ENCODE measurements around the gene CISTR.
"Not testable (repeated sequence)": the region's sequence is repeated elsewhere in the genome, so short reads cannot be mapped to it uniquely, and the experiment has no call there.

CISTR gene

DNA sequence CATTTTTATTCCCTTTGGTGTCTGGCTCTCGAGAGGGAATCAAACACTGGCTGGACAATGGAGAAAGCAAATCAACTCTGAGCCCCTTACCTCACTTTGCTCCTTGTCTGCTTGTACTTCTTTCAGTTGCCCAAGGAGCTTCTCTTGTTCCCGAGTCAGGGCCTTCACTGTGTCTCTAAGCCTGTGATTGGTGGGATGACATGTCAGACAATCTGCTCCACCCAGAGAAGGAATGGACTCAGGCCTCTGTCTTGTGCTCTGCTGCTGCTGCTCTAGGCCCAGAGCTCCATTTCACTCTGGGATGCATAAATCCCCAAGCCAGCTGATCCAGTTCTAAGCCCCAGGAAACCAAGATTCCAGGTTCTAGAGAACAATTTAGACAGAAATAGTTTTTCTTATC is 32.1 kb downstream of the CISTR start:
- no peak for DNase-seq (ENCODE audit: low read depth)

DNA sequence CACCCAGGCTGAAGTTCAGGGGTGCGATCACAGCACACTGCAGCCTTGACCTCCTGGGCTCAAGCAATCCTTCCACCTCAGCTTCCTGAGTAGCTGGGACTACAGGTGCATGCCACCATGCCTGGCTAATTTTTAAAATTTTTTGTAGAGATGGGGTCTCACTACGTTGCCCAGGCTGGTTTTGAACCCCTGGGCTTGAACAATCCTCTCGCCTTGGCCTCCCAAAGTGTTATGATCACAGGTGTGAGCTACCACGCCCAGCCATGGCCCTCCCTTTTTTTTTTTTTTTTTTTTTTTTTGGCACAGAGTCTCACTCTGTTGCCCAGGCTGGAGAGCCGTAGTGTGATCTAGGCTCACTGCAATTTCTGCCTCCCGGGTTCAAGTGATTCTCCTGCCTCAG is 33.2 kb downstream of the CISTR start:
- DNase-seq (ENCODE audit: low read depth): not testable (repeated sequence)

DNA sequence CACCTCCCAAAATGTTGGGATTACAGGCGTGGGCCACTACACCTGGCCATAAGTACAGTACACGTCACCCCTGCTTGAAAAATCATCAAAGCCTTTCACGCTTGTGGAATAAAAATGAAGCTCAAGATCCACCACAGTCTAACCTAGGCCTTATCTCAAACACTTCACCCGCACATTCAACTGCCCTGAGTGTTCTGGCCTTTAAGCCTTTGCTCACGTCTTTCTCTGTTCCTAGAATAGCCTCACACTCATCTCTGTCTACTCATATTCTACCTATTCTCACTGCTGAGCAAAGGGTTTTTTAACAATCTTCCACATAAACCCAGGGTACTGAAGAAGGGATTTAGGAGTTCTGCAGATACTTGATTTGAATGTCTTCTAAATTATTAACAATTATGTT is 34.5 kb downstream of the CISTR start:
- no peak for DNase-seq (ENCODE audit: low read depth)

DNA sequence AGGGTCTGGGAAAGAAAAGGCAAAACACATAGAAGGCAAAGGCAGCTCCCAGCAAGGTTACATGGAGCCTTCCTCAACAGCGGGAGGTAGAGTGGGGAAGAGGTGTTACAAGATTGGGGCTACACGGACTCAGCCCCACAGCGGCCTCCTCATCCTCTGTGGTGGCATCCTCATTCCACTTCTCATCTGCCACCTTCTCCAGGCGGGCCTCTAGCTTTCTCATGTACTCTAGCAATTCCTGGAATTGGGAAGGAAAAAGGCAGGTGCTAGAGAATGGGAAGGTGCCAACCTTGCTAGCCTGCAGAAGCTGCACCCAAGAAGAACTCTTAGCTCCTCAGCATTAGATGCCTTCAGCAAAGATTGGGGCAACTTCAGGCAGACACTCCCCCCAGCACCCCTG is 37.8 kb downstream of the CISTR start:
- DNase-seq (ENCODE audit: low read depth): no peak

DNA sequence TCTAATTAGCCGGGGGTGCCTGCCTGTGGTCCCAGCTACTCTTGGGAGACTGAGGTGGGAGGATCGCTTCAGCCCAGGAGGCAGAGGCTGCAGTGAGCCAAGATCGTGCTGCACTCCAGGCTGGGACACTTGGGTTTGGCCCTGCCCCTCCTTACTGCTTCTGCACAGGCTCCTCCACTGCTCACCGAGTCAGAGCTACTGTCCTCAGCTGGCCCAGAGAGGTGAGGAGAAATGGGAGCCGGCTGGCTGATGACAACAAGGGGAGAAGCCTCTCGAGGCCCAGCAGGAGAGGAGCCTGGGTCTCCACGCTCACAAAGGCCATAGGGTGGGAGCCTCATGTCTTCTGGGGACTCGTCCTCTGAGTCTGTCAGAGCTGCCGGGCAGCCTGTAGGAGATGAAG is 38.3 kb downstream of the CISTR start:
- DNase-seq (ENCODE audit: low read depth): no peak

DNA sequence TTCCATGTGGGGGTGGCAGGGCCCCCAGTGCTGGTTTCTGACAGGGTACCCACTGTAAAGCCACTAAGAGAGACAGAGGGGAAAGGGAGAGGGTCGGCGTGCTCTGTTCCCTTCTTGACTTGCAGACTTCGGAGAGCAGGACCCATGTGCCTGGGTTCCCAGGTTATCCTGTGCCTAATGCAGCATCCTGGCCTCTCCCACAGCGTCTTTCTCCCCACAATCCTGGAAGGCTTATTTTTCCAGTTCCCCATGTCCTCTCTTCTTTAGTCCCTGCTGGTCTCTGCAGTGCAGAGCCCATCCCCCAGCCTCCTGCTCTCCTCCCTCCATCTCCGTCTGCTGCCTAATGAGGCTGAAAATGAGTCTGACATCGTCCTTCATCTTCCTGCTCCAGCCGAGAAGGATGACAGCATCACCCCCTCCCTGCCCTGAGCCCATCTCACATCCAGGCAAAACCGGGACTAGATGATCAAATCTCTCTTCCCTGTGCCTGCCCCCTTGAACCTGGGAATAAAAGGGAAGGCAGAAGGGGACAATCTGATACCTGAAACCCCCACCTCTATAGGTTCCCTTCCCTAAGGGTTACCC is 39.6 kb downstream of the CISTR start:
- DNase-seq (ENCODE audit: low read depth): no peak

DNA sequence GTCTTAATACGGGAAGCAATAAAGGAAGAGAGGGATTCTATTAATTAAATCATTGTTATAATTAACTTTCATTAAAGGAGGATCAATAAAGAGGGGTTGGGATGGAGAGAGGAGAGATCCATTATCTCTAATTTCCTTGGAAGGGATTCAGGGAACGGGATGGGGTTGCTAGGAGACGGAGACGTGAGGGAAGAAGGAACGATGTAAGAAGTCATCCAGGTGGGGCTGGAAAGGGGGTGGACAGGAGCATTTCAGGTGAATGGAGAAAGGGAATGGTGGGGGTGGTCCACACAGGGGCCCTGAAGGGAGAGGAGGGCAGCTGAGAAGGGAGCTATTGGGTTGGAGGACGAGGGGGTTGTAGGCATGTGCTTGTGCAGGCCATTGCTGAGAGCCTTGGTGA is 41.7 kb downstream of the CISTR start:
- no peak for DNase-seq (ENCODE audit: low read depth)

DNA sequence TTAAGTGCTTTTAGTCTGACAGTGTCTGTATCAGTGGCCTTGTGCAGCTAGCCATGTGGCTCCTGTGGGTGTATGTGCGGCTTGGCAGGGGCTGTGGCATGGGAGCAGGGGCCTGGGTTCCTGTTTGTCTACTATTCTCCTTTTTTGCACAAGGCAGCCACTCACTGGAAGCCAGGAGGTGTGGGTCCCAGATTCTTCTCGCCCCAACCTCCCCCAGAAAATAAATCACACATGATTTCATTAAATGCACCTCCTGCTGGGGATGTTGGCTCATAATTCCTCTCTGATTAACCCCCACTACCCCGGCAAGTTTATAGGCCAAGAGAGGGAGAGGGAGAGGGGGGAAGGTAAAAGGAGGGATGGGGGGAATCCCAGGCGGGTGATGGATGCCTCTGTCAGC is 42.1 kb downstream of the CISTR start:
- DNase-seq (ENCODE audit: low read depth): no peak

DNA sequence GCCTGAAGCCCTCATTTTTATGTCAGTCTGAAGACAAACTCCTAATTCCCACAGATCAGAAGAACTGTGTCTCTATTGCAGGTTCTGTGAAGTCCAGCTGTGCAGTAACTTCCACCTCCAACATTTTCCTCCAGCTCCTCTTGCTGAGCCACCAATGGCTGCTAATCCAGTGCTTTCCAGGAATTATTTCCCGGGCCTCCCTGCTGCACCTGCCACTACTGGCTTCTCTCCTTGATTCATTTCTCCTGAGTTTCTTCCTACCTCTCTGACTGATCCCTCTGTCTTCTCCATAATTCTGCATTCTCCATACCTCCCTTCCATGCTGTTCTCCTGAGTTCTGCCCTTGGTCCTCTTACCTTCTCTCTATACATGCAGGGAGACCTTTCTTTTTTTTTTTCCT is 45.7 kb downstream of the CISTR start:
- DNase-seq (ENCODE audit: low read depth): no peak

DNA sequence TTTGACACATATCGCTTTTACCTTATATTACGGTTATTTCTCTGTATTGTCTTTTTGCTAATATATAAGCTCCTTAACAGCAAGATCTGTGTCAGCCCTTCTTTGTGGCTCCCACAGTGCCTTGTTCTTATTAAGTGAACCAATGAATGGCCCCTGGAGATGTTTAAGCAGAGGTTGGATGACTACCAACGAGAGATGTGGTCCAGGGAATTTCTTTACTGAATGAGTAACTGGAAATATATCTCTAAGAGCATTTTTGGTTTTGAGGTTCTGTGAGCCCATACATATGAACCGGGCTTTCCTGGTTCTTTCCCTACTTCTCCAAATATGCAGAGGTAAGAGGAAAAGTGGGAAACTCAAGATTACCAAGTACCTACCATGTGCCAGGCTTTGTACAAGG is 48.0 kb downstream of the CISTR start:
- no peak for DNase-seq (ENCODE audit: low read depth)

DNA sequence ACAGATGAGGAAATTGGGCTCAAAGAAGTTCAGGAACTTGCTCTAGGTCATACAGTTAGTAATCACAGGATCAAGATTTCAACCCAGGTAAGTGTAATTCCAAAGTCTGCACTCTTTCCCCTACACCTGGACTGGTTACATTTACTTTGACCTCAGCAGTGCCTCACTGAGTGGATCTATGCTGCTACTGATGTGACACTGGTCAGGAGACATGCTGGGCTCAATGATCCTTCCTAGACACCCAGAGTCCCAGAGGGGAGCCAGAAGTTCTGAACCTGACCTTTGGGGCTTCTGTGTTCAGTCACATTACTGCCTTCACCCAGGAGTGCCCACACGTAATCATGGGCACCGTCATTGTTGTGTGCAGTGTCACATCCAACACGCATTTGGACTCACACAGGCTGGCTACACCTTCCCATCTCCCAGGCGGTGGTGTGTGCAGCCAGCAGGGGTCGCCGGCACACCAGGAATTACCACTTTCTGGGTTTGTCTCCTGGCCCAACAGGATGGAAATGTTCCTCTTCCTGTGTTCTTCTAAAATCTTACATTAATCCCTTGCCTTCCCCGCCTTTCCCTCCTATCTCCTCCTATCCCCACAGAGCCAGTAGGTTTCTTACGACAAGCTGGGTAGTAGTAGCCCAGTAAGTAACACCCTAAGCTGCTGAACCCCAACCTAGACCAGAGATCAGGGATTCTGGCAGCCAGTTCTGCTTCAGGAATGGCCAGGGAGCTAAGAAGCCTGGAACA is 50.1 kb downstream of the CISTR start:
- DNase-seq (ENCODE audit: low read depth): peak; percentile 66

DNA sequence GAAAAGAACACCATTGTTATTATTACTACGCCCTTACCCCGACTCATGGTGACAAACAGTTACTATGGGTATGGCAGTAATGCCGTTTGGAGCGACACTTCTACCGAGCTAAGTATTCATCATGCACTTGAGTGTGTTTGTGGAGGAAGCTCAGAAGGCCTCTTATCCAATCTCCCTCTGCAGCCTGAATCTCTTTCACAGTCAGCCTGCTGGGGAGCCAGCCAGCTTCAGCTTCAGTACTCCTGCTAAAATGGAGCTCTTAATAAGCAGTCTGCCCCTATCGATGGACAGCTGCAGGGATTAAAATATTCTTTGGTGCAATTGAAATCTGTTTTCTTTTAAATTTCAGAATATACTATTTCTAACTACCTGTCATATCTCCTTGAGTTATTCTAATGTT is 51.2 kb downstream of the CISTR start:
- no peak for DNase-seq (ENCODE audit: low read depth)

DNA sequence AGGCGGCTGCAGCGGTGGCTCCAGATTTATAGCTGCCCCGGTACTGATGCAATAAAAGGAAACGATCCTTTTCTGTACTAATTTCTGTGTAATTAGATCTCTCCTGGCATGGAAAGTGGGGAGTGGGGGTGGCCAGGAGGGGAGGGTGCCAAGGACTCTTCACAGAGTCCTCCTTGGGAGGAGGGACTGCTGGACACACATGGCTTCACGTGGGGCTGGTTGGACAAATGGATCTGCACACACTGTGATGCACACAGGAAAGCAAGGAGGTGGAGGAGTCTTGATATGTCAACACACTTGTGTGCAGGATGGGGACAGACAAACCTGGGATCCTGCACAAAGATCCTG is 52.1 kb downstream of the CISTR start:
- DNase-seq (ENCODE audit: low read depth): no peak

DNA sequence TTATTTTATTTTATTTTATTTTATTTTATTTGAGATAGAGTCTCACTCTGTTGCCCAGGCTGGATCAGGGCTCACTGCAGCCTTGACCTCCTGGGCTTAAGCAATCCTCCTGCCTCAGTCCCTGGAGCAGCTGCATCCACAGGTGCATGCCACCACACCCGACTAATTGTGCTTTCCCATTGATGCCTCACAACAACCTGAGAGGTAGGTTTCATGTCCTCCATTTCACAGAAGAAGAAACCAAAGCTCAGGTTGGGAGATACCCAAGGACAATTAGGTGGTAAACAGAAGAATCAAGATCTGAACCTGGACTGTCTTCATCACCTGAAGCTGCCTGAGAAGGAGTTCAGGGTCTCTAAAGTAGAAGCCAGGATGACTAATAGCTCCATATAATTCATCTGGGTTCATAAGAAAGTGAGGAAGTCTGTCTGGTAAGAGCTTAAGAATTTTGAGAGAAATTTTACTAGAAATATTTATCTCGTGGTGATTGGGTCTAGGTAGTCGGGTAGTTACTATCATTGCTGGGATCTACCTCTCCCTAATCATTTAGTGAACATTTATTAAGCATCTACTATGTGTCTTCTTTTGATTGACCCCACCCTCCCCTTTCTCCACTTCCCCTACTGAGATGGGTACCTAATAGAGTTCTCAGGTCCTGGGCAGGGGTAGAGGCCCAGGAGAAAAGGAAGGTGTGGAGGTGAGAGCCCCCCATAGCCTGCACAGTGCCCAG is 52.7 kb downstream of the CISTR start:
- DNase-seq (ENCODE audit: low read depth): no peak

DNA sequence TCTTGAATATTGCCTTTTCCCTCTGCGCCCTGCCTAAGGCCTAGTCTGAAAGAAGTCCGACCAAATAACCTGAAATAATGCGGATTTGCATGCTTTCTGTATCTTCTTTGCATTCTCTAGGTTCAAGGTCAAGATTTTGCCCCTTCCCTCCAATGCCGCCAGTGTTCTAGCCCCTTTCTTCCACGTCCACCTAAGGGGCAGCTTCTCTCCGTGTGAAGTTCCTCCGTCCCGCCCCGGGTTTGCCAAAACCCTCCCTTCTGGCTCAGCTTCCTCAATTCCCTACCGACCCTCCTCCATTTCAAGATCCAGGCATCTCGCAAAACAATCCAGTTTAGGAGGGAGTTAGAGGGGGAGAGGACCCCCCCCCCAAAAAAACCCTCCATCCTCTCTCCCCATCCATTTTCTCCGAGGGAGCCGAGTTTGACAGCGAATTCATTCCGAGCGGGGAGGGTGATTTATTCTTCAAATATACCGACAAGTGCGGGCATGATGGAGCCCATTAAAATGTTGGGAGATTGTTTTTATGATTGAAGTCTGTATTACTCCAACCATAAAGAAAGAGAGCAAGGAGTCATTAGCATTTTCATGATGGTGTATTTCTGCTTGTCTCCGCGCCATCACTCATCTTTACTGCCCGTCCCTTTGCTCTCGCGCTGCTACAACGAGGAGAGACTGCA is 55.0 kb downstream of the CISTR start:
- no peak for DNase-seq (ENCODE audit: low read depth)
